Hepatocyte (in vitro differentiated cells): ENCODE data around the gene CCN5. TPM values are rescaled to one million over a fixed set of nuclear protein-coding genes. Genes with fewer than 3 reads are reported as not detected.

Experiments
- DNase-seq: peaks from one replicate; pipeline ENCODE4 v3.0.0-alpha.2; 2016; ENCODE audit warnings: low spot score
- H2AFZ ChIP-seq: fragments of 200-600 bp; sonication (generic); 2 replicates; pipeline ENCODE4 v1.6.0; 2016; ENCODE audit warnings: antibody characterized with exemption, mild to moderate bottlenecking
- H3K27ac ChIP-seq: fragments of 200-600 bp; sonication (generic); 2 replicates; pipeline ENCODE4 v1.5.1; 2016; ENCODE audit warnings: mild to moderate bottlenecking
- H3K27me3 ChIP-seq: fragments of 200-600 bp; sonication (generic); 2 replicates; pipeline ENCODE4 v1.6.1; 2016
- H3K36me3 ChIP-seq: fragments of 200-600 bp; sonication (generic); replicated peaks from 2 replicates; pipeline ENCODE4 v1.5.1; 2016; ENCODE audit warnings: low read depth; ENCODE audit not compliant: insufficient read depth
- H3K4me1 ChIP-seq: fragments of 200-600 bp; sonication (generic); 2 replicates; pipeline ENCODE4 v1.5.1; 2016; ENCODE audit warnings: mild to moderate bottlenecking, moderate library complexity; ENCODE audit not compliant: insufficient read depth
- H3K4me2 ChIP-seq: fragments of 200-600 bp; sonication (generic); 2 replicates; pipeline ENCODE4 v1.6.0; 2016
- H3K4me3 ChIP-seq: fragments of 200-600 bp; sonication (generic); 2 replicates; pipeline ENCODE4 v1.5.1; 2016; ENCODE audit warnings: mild to moderate bottlenecking
- H3K79me2 ChIP-seq: fragments of 200-600 bp; sonication (generic); 2 replicates; pipeline ENCODE4 v1.6.0; 2017; ENCODE audit warnings: mild to moderate bottlenecking
- H3K9me2 ChIP-seq: fragments of 200-600 bp; sonication (generic); replicated peaks from 2 replicates; pipeline ENCODE4 v1.6.0; 2017; ENCODE audit warnings: mild to moderate bottlenecking; ENCODE audit not compliant: insufficient read depth
- H3K9me3 ChIP-seq: fragments of 200-600 bp; sonication (generic); 2 replicates; pipeline ENCODE4 v1.5.1; 2016; ENCODE audit warnings: low read depth, mild to moderate bottlenecking
- H4K20me1 ChIP-seq: fragments of 200-600 bp; sonication (generic); 2 replicates; pipeline ENCODE4 v1.6.0; 2016; ENCODE audit warnings: mild to moderate bottlenecking; ENCODE audit not compliant: insufficient read depth, poor library complexity, severe bottlenecking
- EZH2 ChIP-seq: fragments of 200-600 bp; sonication (generic); IDR thresholded peaks from 2 replicates; pipeline ENCODE4 v1.6.1; 2016; ENCODE audit warnings: antibody characterized with exemption, mild to moderate bottlenecking, borderline replicate concordance
- EZH2phosphoT487 ChIP-seq: fragments of 200-600 bp; sonication (generic); IDR thresholded peaks from one replicate; pipeline ENCODE4 v1.6.1; 2018; ENCODE audit warnings: antibody characterized with exemption, mild to moderate bottlenecking, low read depth, moderate library complexity; ENCODE audit not compliant: unreplicated experiment, severe bottlenecking
- WGBS: methylation state at CpG from one replicate; pipeline ENCODE4 v1.1.6; 2016; ENCODE audit warnings: low lambda C conversion rate; ENCODE audit errors: missing lambda C conversion rate; 5-methylcytosine and 5-hydroxymethylcytosine counted together
- polyA plus RNA-seq: library from polyadenylated mRNA; unstranded; fragments of >200 nt; fragmentation: Nextera tagmentation; extraction: Ambion mirVana; gene quantifications from 2 replicates; pipeline ENCODE4 v1.2.1, GENCODE V29; 2016
- total RNA-seq: library from RNA; depleted of rRNA; stranded (reverse); fragments of >200 nt; gene quantifications from 2 replicates; pipeline ENCODE4 v1.2.3, GENCODE V29; 2014
- TF ChIP-seq, protein P1 (sequence below): fragments of 200-600 bp; sonication (generic); IDR thresholded peaks from 2 replicates; pipeline ENCODE4 v1.5.1; 2016; ENCODE audit warnings: antibody characterized with exemption, mild to moderate bottlenecking; ENCODE audit not compliant: poor library complexity

Gene CCN5
- total and polyA plus RNA-seq, 2 experiments from 2014 or later = 0.53 to 0.82 TPM

DNA sequence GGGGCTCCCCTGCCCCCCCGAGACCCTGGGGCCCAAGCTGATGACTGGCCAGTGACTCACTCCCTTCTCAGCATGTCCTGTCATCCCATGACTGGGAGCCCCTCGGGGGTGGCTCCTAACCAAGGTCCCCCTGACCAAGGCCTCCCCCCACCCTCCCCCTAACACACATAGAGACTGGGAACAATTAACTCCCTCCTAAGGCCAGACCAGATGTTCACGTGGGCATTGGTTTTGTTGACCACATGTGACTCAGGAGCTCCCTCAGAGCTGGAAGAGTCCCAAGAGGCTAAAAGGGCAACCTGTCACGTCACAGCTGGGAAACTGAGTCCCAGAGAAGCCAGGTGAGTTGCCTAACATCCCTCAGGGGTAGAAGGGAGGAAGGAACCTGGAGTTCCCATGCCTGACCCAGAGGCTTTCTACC, 10.6 kb upstream of the CCN5 start:
- no peak overlapping the region for H3K4me2 ChIP-seq
- TF ChIP-seq, protein P1, sequence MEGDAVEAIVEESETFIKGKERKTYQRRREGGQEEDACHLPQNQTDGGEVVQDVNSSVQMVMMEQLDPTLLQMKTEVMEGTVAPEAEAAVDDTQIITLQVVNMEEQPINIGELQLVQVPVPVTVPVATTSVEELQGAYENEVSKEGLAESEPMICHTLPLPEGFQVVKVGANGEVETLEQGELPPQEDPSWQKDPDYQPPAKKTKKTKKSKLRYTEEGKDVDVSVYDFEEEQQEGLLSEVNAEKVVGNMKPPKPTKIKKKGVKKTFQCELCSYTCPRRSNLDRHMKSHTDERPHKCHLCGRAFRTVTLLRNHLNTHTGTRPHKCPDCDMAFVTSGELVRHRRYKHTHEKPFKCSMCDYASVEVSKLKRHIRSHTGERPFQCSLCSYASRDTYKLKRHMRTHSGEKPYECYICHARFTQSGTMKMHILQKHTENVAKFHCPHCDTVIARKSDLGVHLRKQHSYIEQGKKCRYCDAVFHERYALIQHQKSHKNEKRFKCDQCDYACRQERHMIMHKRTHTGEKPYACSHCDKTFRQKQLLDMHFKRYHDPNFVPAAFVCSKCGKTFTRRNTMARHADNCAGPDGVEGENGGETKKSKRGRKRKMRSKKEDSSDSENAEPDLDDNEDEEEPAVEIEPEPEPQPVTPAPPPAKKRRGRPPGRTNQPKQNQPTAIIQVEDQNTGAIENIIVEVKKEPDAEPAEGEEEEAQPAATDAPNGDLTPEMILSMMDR = no peak
- TF ChIP-seq EZH2phosphoT487 (no peak), EZH2 (no peak)
- H3K9me3 ChIP-seq = no peaks in the 10 kb centered on the region
- H4K20me1 ChIP-seq = no peaks in the 10 kb centered on the region
- H3K27me3 ChIP-seq = no peaks in the 10 kb centered on the region
- H3K27ac ChIP-seq = no peak overlapping the region
- H3K4me3 ChIP-seq = no peak overlapping the region
- H3K36me3 ChIP-seq = no peaks in the 10 kb centered on the region
- 66% methylated on average over 4 of the region's 4 CpGs for WGBS
- H2AFZ ChIP-seq = no peak overlapping the region
- no peaks in the 10 kb centered on the region for H3K79me2 ChIP-seq
- H3K4me1 ChIP-seq = peaks cover 6% of the 10 kb centered on the region
- no peaks in the 10 kb centered on the region for H3K9me2 ChIP-seq
- no peak for DNase-seq

DNA sequence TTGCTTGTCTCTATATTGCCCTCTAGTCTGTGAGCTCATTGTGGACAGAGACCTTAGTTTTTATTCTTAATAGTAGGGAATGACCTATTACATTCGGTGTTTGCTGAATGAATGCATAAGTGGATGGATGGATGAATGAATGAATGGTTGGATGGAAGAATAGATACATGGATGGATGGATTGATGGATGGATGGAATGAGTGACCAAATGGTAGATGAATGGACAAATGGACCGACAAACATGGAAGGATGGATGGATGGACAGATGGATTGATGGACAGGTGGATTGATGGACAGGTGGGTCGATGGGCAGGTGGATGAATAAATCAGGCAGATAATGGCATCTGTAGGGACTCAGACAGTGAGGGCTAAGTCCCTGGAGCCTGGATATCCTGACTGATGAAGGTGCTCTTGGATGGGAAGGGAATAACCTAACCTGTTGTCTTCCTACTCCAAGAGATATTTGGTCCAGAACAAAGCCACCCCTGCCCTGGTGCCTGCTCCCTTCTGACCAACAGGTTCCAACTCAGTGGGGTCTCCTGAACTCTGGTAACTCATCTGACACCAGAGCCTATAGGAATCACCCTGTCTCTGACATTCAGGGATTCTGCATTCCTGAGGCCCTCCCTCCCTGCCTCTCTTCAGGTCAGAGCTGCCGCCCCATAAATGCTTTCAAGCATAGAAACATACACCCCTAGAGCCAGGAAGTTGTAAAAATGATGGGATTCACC, 9.6 kb upstream of the CCN5 start:
- Histone ChIP-seq H3K27ac (no peak overlapping the region), H3K9me2 (no peaks in the 10 kb centered on the region), H3K4me3 (no peak overlapping the region), H3K4me1 (peaks cover 6% of the 10 kb centered on the region), H3K27me3 (no peaks in the 10 kb centered on the region), H3K79me2 (no peaks in the 10 kb centered on the region), H3K4me2 (no peak overlapping the region), H2AFZ (no peak overlapping the region), H4K20me1 (no peaks in the 10 kb centered on the region), H3K36me3 (no peaks in the 10 kb centered on the region), H3K9me3 (no peaks in the 10 kb centered on the region)
- WGBS = 82% methylated on average over 4 of the region's 4 CpGs
- no peak for DNase-seq
- no peak for TF ChIP-seq EZH2
- TF ChIP-seq, protein P1 = no peak
- no peak for TF ChIP-seq EZH2phosphoT487

DNA sequence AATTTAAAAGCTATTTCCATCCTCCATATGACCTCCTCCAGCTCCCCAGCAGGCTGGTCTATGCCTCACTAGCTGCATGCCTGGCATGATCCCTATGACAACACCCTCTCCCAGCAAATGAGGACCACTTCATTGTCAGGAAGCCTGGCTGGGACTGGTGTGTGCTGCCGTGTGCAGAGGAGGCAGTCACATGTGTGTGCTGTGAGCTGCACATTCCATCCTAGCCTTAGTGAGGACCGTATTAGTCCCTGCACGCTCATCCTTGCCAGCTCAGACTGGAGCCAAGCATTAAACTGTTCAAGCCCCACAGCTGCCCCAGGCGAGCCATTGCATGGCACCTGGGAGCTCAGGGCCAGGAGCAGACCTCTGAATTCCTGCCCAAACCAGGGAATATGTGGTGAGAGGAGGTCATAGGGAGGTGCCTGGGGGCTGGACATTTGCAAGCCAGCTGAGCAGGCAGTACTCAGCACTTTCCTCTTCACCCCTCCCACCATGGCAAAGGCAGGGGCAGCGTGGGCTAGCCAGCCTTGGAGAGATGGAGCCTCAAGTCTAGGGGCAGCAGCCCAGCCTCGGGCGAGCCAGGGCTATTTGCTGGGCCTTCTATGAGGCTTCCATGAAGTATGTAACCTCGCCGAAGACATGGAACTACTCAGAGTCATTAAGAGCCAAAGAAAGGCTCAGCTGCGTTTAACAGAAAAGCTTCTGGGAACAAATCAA, 8.7 kb upstream of the CCN5 start:
- Histone ChIP-seq H3K27ac (no peak overlapping the region), H3K27me3 (no peaks in the 10 kb centered on the region), H3K36me3 (no peaks in the 10 kb centered on the region), H3K4me2 (no peak overlapping the region), H4K20me1 (no peaks in the 10 kb centered on the region), H3K9me2 (no peaks in the 10 kb centered on the region), H3K79me2 (no peaks in the 10 kb centered on the region), H3K4me3 (no peak overlapping the region), H3K9me3 (no peaks in the 10 kb centered on the region), H3K4me1 (peaks cover 6% of the 10 kb centered on the region), H2AFZ (no peak overlapping the region)
- WGBS = 62% methylated on average over 10 of the region's 10 CpGs
- DNase-seq = no peak
- TF ChIP-seq, protein P1 = no peak
- TF ChIP-seq EZH2 = no peak
